ENCODE results near the gene TOP2A. TPM values are rescaled to one million over a fixed set of nuclear protein-coding genes. Genes with fewer than 3 reads are reported as not detected.

TOP2A gene
- total and polyA plus RNA-seq, 9 of the 15 experiments (the other 6 are each of a cell fraction or from before 2014, with no cell fraction given) = 133 to 347 (median 259) TPM

- peak; percentile 45; the same call in 1 of the 2 replicates for TF ChIP-seq REST (IDR thresholded peaks at IDR 0.05; ENCODE audit: borderline replicate concordance)
- no peak for TF ChIP-seq REST (CRISPR knock-in tag; IDR thresholded peaks at IDR 0.05; ENCODE audit: low read depth)
- TF ChIP-seq CTCF (IDR thresholded peaks at IDR 0.05 in 2 of 3, conservative IDR thresholded peaks at IDR 0.05 in 1 of 3; ENCODE audit: insufficient read depth in 2 of 3, low read depth in 1 of 3, low read length in 3 of 3) = peak; percentile 74 to 81 (median 74)
- peak; percentile 73 for TF ChIP-seq CTCFL (IDR thresholded peaks at IDR 0.05; ENCODE audit: borderline replicate concordance, insufficient read depth, low read depth, low read length, poor library complexity, severe bottlenecking)
Measured at GRCh38 chr17:40450175-40450574, 32.5 kb upstream of the TOP2A start (continued).
